Measurements from ENCODE around the gene NAPSA. TPM values are rescaled to one million over a fixed set of nuclear protein-coding genes. Genes with fewer than 3 reads are reported as not detected.

Gene NAPSA
- total RNA-seq, 1 donor from 2014 or later: 0.26 TPM

DNA sequence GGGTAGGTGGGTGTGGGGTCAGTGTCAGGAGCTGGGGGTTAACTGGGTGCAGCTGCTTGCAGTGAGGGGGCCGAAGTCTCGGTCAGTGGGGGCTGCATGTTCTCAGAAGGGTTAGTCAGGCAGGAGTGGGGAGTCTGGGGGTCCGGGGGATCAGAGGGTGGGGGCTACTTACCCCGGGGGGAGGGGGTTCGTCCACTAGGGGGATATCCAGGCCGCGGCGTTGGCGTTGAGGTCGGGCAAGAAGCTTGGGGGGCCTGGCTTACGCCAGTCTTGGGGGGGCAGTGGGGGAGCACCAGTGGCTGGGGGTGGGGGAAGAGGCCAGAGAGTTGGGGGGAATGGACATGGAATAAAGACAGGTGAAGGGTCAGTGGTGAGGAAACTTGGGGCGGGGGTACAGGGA is 45.4 kb downstream of the NAPSA start:
- Histone ChIP-seq H3K27me3 (ENCODE audit: control insufficient read depth, insufficient read depth, low read length) (no peaks in the 10 kb centered on the region), H3K36me3 (ENCODE audit: control insufficient read depth, insufficient read depth, low read length) (no peaks in the 10 kb centered on the region), H3K4me3 (ENCODE audit: low read depth, low read length) (no peak overlapping the region)
- no peak for TF ChIP-seq CTCF (IDR thresholded peaks at IDR 0.05; ENCODE audit: insufficient read depth, low read length, severe bottlenecking)
- DNase-seq (ENCODE audit: low read depth) (no peak), FAIRE-seq (no peak)

GRCh38 chr19:50319156-50319555 is 46.3 kb downstream of the NAPSA start:
- H3K27me3 ChIP-seq (ENCODE audit: control insufficient read depth, insufficient read depth, low read length): no peaks in the 10 kb centered on the region

GRCh38 chr19:50318438-50318837 is 47.0 kb downstream of the NAPSA start:
- FAIRE-seq (no peak), DNase-seq (ENCODE audit: low read depth) (no peak)
- no peaks in the 10 kb centered on the region for H3K36me3 ChIP-seq (ENCODE audit: control insufficient read depth, insufficient read depth, low read length)
- H3K4me3 ChIP-seq (ENCODE audit: low read depth, low read length): no peak overlapping the region
- TF ChIP-seq CTCF (IDR thresholded peaks at IDR 0.05; ENCODE audit: insufficient read depth, low read length, severe bottlenecking): no peak
- H3K27me3 ChIP-seq (ENCODE audit: control insufficient read depth, insufficient read depth, low read length): peaks cover 4% of the 10 kb centered on the region

More at GRCh38 chr19:50319156-50319555, 46.3 kb downstream of the NAPSA start:
- H3K36me3 ChIP-seq (ENCODE audit: control insufficient read depth, insufficient read depth, low read length): no peaks in the 10 kb centered on the region
- DNase-seq (ENCODE audit: low read depth) (no peak), FAIRE-seq (no peak)
- TF ChIP-seq CTCF (IDR thresholded peaks at IDR 0.05; ENCODE audit: insufficient read depth, low read length, severe bottlenecking): no peak
- no peak overlapping the region for H3K4me3 ChIP-seq (ENCODE audit: low read depth, low read length)

GRCh38 chr19:50317115-50317514 is 48.3 kb downstream of the NAPSA start:
- TF ChIP-seq CTCF (IDR thresholded peaks at IDR 0.05; ENCODE audit: insufficient read depth, low read length, severe bottlenecking): no peak
- no peak overlapping the region for H3K4me3 ChIP-seq (ENCODE audit: low read depth, low read length)
- peaks cover 10% of the 10 kb centered on the region for H3K27me3 ChIP-seq (ENCODE audit: control insufficient read depth, insufficient read depth, low read length)
- DNase-seq (ENCODE audit: low read depth) (no peak), FAIRE-seq (no peak)
- H3K36me3 ChIP-seq (ENCODE audit: control insufficient read depth, insufficient read depth, low read length): no peaks in the 10 kb centered on the region

GRCh38 chr19:50315773-50316448 is 49.5 kb downstream of the NAPSA start:
- no peak for FAIRE-seq
- no peak for TF ChIP-seq CTCF (IDR thresholded peaks at IDR 0.05; ENCODE audit: insufficient read depth, low read length, severe bottlenecking)

More at GRCh38 chr19:50315773-50316448, 49.5 kb downstream of the NAPSA start:
- no peak for DNase-seq (ENCODE audit: low read depth)
- Histone ChIP-seq H3K4me3 (ENCODE audit: low read depth, low read length) (no peak overlapping the region), H3K27me3 (ENCODE audit: control insufficient read depth, insufficient read depth, low read length) (peaks cover 10% of the 10 kb centered on the region), H3K36me3 (ENCODE audit: control insufficient read depth, insufficient read depth, low read length) (no peaks in the 10 kb centered on the region)

All from bronchial epithelial cell (primary cell).